ENCODE measurements around the gene CCDC201.

The CCDC201 gene

DNA sequence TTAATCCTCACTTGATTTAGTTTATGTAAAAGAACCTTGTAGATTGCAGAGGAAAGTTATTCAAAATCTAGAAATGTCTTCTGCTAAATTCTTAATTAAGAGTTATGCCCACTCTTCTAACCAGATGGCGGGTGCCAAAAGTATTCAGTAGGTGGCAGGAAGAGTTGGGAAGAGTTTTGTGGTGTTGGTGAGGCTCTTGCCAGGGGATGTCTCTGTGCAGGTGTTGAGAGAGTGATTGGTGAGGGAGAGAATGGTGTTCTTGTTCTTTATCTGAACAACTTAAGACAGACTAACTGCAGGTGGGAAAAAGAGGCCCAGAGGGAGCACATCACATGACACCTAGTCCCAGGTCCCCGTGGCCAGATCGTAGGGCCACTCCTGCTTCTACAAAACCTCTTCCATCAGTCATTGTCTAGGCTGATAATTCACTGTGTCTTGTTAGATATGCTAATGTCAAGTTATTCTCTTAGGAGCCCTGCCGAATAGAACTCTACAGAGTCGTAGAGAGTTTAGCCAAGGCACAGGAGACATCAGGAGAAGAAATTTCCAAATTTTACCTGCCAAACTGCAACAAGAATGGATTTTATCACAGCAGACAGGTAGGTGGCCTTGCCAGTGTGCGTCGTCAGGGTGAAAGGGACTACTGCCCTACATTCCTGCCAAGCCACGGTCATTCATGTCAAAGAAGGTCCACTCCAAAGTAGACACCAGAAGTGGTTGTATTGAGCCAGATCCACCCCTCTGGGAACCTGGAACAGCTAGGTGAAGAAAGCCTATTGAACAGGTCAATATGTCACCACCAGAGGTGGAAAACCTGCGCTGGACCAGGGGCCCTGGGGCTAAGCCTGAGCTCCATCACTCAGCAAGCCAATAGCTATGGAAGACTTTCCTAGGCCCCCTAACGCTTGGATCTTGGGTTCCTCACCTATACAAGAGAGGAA is 18.9 kb upstream of the CCDC201 start:
- TF ChIP-seq TAF1 (IDR thresholded peaks at IDR 0.05; ENCODE audit: borderline replicate concordance, insufficient read depth, low read length) (no peak), SIN3A (IDR thresholded peaks at IDR 0.05; ENCODE audit: borderline replicate concordance, insufficient read depth, low read length) (no peak), POLR2AphosphoS5 (IDR thresholded peaks at IDR 0.05; ENCODE audit: low read depth, low read length) (no peak), FOXP2 (optimal IDR thresholded peaks at IDR 0.05; ENCODE audit: borderline replicate concordance, extremely low read depth, extremely low read length, insufficient read depth) (no peak)
- TF ChIP-seq, protein P1, sequence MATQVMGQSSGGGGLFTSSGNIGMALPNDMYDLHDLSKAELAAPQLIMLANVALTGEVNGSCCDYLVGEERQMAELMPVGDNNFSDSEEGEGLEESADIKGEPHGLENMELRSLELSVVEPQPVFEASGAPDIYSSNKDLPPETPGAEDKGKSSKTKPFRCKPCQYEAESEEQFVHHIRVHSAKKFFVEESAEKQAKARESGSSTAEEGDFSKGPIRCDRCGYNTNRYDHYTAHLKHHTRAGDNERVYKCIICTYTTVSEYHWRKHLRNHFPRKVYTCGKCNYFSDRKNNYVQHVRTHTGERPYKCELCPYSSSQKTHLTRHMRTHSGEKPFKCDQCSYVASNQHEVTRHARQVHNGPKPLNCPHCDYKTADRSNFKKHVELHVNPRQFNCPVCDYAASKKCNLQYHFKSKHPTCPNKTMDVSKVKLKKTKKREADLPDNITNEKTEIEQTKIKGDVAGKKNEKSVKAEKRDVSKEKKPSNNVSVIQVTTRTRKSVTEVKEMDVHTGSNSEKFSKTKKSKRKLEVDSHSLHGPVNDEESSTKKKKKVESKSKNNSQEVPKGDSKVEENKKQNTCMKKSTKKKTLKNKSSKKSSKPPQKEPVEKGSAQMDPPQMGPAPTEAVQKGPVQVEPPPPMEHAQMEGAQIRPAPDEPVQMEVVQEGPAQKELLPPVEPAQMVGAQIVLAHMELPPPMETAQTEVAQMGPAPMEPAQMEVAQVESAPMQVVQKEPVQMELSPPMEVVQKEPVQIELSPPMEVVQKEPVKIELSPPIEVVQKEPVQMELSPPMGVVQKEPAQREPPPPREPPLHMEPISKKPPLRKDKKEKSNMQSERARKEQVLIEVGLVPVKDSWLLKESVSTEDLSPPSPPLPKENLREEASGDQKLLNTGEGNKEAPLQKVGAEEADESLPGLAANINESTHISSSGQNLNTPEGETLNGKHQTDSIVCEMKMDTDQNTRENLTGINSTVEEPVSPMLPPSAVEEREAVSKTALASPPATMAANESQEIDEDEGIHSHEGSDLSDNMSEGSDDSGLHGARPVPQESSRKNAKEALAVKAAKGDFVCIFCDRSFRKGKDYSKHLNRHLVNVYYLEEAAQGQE (IDR thresholded peaks at IDR 0.05; ENCODE audit: insufficient read depth in 1 of 2, low read depth in 2 of 2, low read length in 2 of 2): no peak

DNA sequence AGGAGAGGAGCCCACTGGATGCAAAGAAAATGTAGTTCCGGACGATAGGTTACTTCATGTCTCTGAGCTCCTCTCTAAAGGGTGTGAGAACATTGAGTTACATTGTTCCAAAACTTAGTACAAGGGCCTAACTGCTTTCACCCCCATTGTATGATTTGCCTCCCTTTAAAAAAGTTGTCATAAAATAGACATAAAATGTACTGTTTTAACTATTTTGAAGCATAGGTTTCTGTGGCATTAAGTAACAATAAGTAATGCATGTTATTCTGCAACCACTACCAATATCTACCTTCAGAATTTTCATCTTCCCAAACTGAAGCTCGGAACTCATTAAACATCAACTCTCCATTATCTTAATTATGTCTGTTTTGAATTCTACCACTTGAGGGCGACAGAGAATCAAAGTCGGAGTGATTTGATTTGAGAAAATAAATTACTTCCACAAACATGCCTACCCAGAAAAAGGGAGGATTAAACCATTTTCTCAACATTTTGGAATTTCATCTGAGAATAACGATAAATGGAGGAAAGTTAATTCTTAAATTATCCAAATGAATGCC is 18.1 kb upstream of the CCDC201 start:
- TF ChIP-seq POLR2AphosphoS5 (IDR thresholded peaks at IDR 0.05; ENCODE audit: low read depth, low read length) (no peak), FOXP2 (optimal IDR thresholded peaks at IDR 0.05; ENCODE audit: borderline replicate concordance, extremely low read depth, extremely low read length, insufficient read depth) (no peak), SIN3A (IDR thresholded peaks at IDR 0.05; ENCODE audit: borderline replicate concordance, insufficient read depth, low read length) (no peak), TAF1 (IDR thresholded peaks at IDR 0.05; ENCODE audit: borderline replicate concordance, insufficient read depth, low read length) (no peak)
- TF ChIP-seq, protein P1 (IDR thresholded peaks at IDR 0.05; ENCODE audit: insufficient read depth in 1 of 2, low read depth in 2 of 2, low read length in 2 of 2): no peak

DNA sequence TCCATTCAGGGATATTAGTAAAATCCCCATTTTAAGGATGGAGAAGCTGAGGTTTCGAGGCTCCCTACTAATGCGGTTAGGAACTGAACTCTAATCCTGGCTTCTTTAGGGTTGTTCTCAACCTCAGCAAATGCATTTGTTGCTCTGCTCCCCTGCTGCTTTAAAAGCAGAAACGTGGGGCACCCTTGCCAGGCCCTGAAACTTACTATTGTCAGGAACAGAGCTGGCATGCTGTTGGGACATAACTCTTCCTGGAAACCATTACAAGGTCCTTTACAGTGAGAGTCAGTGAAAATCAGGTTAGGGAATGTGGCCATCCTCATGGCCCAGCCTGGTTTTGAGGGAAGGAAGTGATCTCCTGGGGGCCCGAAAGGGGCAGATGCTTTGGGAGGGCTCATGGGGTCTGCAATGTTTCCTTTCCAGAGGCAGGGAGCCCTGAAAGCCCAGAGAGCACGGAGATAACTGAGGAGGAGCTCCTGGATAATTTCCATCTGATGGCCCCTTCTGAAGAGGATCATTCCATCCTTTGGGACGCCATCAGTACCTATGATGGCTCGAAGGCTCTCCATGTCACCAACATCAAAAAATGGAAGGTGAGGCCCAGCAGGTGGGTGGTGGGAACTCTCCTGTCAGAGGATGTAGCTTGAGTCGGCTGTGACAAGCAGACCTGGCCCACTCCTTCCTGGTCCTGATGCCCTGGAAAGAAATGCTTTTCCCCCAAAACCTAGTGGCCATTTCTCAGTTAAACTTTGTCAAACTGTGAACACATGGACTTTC is 17.4 kb upstream of the CCDC201 start:
- TF ChIP-seq, protein P1 (IDR thresholded peaks at IDR 0.05; ENCODE audit: insufficient read depth in 1 of 2, low read depth in 2 of 2, low read length in 2 of 2): no peak
- TF ChIP-seq TAF1 (IDR thresholded peaks at IDR 0.05; ENCODE audit: borderline replicate concordance, insufficient read depth, low read length): no peak
- TF ChIP-seq POLR2AphosphoS5 (IDR thresholded peaks at IDR 0.05; ENCODE audit: low read depth, low read length): no peak

DNA sequence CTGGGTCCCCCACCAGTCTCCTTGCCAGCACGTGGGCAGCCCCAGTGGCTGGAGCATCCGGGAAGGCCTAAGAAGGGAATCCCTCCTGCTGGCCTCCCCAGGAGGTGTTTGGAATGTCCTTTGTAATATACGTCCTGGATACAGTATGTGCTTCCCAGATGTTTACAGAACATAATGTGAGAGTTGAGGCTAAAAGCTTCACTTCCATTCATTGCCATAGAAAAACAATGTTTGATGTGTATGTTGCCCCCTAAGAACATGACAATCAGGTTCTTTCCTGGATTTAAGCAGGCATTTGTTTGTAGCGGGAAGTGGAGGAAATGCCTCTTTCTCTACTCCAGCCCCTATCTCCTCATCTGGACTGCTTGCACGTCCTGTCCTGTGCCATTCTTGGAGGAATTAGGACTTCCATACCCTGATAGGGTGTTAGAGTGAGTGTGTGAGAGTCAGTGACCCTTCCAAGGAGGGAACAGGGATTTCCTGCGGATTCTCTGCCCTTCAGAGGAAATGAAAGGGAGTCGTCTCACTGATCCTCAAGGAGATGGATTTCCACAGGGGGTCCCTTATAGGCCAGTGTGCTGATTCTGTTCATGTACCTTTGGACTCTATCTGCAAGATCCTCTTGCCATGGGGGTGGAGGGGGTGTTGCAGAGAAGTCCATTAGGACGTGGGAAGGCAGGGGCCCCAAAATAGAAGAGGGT is 16.6 kb upstream of the CCDC201 start:
- TF ChIP-seq FOXP2 (optimal IDR thresholded peaks at IDR 0.05; ENCODE audit: borderline replicate concordance, extremely low read depth, extremely low read length, insufficient read depth) (no peak), SIN3A (IDR thresholded peaks at IDR 0.05; ENCODE audit: borderline replicate concordance, insufficient read depth, low read length) (no peak), POLR2AphosphoS5 (IDR thresholded peaks at IDR 0.05; ENCODE audit: low read depth, low read length) (no peak), TAF1 (IDR thresholded peaks at IDR 0.05; ENCODE audit: borderline replicate concordance, insufficient read depth, low read length) (no peak)
- TF ChIP-seq, protein P1 (IDR thresholded peaks at IDR 0.05; ENCODE audit: insufficient read depth in 1 of 2, low read depth in 2 of 2, low read length in 2 of 2): no peak

All from PFSK-1 (cell line).